AG09309 (cell line): ENCODE data around the gene GRM8.

Source experiments
- DNase-seq: peaks from one replicate; pipeline ENCODE4 v3.0.0-alpha.2; 2010; ENCODE audit warnings: low read depth
- H3K4me3 ChIP-seq: 2 replicates; pipeline ENCODE4 v1.5.1; 2011; ENCODE audit warnings: mild to moderate bottlenecking, low read depth, low read length, moderate library complexity; ENCODE audit not compliant: control insufficient read depth
- TF ChIP-seq, protein P1 (sequence below): IDR thresholded peaks from 2 replicates; pipeline ENCODE4 v1.5.1; 2011; ENCODE audit warnings: mild to moderate bottlenecking, low read depth, low read length, inconsistent platforms; ENCODE audit not compliant: insufficient read depth, control insufficient read depth; ENCODE audit errors: missing control alignments

Gene GRM8

DNA sequence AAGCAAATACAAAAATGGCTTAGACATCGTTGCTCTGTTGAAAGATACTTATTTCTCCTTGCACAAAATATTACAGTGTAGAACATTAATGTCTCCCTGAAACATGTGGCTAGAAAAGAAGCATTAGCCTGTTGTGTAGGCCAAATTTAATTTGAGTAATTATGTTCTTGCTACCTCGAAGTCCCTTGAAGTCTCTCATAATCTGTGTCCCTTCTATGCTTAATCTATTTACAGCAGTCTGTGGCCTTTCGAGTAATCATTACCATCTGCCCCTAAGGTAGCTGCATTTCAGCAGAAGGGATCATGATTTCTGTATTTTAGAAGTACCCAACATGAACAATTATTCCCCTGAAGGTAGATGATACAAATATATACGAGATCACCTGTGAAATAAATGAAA is 615.2 kb downstream of the GRM8 start:
- no peak overlapping the region for H3K4me3 ChIP-seq
- TF ChIP-seq, protein P1, sequence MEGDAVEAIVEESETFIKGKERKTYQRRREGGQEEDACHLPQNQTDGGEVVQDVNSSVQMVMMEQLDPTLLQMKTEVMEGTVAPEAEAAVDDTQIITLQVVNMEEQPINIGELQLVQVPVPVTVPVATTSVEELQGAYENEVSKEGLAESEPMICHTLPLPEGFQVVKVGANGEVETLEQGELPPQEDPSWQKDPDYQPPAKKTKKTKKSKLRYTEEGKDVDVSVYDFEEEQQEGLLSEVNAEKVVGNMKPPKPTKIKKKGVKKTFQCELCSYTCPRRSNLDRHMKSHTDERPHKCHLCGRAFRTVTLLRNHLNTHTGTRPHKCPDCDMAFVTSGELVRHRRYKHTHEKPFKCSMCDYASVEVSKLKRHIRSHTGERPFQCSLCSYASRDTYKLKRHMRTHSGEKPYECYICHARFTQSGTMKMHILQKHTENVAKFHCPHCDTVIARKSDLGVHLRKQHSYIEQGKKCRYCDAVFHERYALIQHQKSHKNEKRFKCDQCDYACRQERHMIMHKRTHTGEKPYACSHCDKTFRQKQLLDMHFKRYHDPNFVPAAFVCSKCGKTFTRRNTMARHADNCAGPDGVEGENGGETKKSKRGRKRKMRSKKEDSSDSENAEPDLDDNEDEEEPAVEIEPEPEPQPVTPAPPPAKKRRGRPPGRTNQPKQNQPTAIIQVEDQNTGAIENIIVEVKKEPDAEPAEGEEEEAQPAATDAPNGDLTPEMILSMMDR, result no peak
- DNase-seq, result no peak

DNA sequence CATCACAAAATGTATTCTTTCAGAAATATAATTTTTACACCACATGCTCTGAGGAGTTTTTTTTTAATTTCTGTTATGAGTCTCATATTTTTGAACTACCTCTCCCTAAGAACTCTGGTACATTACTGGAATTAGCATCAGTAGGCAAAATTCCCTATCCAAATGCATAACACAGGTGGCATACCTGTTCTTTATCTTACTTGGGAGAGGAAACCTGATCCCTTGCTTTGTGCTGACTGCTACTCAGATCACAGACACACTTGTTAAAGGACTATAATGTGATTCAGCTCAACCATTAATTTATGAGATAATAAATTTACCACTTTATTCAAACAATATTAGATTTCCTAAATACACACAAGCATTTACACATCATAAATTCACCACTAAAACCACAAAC is 617.2 kb downstream of the GRM8 start:
- TF ChIP-seq, protein P1, result no peak
- H3K4me3 ChIP-seq, result no peak overlapping the region
- no peak for DNase-seq

DNA sequence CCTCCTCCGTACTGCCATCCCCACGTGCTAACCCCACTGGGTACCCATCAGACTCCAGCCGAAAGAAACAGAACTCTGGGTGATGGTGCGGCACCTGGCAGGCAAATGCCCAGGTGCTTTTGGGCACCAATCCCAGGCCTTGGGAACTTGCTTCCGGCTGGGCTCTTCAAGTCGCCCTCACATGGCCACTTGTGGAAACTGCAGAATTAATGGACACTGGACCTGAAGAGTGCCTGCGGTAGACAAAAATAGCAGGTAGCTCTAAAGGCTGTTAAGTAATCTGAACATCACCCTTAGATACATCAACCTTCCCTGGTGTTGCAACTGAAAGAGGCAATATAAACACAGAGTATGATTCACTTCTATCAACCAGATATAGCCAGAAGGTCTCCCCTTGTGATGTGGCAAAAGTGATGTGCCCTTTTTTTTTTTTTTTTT is 644.4 kb downstream of the GRM8 start:
- H3K4me3 ChIP-seq, result no peak overlapping the region
- TF ChIP-seq, protein P1, result no peak
- no peak for DNase-seq

DNA sequence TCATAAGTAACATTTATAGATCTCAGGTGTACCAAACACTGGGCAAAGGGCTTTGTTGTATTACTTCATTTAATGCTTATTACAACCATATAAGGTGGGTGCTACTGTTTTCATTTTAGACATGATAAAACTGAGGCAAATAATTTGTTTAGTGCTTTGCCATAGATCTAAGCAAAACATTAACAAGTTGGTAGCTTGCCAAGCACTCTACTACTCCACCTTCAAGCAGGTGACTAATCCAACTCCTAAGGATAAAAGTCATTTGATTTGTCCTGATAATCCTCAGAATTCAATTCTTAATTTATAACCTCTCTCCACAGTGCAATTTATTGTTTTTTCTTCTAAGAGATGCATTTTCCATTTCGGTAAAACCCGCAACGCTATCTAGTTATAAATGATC is 646.4 kb downstream of the GRM8 start:
- TF ChIP-seq, protein P1, result no peak
- no peak overlapping the region for H3K4me3 ChIP-seq
- no peak for DNase-seq

DNA sequence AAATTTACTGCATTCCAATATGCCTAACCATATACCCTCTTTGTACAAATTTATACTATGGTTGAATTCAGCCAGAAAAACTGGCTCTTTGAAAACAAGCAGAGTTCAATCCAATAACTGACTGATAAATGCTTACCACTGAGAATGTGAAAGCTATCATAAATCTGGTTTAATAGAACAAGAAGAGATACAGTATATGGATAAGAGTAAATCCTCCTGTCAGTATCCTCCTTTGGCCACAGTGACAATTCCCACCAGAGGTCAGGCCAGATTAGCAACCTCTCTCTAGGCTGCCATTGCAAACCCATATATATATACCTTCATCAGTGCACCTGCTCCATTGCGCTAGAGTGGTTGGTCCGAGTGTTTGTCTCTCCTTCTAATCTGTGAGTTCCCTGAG is 647.2 kb downstream of the GRM8 start:
- TF ChIP-seq, protein P1, result no peak
- no peak for DNase-seq
- no peak overlapping the region for H3K4me3 ChIP-seq

DNA sequence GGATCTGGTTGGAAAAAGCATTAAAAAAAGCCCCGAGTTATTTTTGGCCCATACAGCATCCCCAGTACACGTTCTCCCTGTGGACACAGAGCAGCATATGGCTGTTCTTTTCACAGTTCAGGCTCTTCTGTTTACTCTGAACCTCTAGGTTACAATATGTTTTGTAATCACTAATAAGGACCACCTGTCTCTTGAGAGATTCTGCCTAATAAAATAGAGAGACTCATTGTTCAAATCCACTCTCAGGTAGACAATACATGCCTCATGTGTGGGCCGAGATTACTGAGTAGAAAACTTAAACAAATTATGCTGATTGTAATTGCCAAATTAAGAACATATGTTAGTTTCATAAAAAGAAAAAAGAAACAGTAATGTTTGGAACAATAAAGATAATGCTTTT is 647.7 kb downstream of the GRM8 start:
- no peak overlapping the region for H3K4me3 ChIP-seq
- TF ChIP-seq, protein P1, result no peak
- DNase-seq, result no peak
